HG03575 (cell line): ENCODE results near the gene DNMBP.
"Not testable (repeated sequence)": the region's sequence is repeated elsewhere in the genome, so short reads cannot be mapped to it uniquely, and the experiment has no call there.

Source experiments
- ATAC-seq: cut with Tn5 transposase; IDR thresholded peaks from one replicate; pipeline ENCODE4 v1.9.1; 2021; ENCODE audit not compliant: unreplicated experiment, insufficient number of reproducible peaks, low FRiP score; ENCODE audit errors: extremely low read depth

DNMBP gene

GRCh38 chr10:99965700-99966099, 44.0 kb downstream of the DNMBP start:
- ATAC-seq = no peak

DNA sequence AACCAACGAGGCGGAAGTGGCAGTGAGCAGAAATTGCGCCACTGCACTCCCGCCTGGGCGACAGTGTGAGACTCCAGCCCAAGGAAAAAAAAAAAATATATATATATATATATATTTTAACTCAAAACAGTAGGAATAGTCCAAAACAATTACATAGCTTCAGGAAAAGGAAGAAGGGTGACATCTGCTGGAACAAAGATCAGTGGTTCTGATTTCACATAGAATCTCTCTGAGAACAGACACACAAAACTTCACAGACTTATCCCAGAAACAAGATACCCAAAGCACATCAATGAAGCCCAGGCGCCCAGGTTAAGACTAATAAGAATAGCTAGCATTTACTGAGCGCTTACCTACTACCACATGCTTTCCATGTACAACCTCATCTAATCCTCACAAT, 45.0 kb downstream of the DNMBP start:
- no peak for ATAC-seq

GRCh38 chr10:99963467-99964165, 46.1 kb downstream of the DNMBP start:
- ATAC-seq = not testable (repeated sequence)

DNA sequence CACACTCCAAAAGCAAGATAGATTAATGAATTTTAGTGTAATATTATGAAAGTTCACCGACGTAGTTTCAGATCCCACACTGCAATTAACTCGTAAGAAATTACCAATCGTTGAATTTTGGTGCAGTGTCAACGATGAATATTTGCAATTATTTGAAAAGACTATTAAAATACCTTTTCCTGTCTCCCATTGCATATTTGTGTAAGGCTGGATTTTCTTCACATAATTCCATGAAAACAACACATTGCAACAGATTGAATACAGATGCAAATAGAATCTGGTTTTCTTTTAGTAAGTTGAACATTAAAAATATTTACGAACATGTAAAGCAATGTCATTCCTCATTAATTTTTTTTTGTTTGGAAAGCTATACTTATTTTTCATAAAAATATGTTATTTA, 50.9 kb downstream of the DNMBP start:
- no peak for ATAC-seq

- ATAC-seq = no peak
Measured at GRCh38 chr10:99958302-99958701, 51.4 kb downstream of the DNMBP start.

GRCh38 chr10:99953510-99953909, 56.2 kb downstream of the DNMBP start:
- not testable (repeated sequence) for ATAC-seq

- no peak for ATAC-seq
Measured at GRCh38 chr10:99952799-99953198, 56.9 kb downstream of the DNMBP start.

- not testable (repeated sequence) for ATAC-seq
Measured at GRCh38 chr10:99946051-99946450, 63.7 kb downstream of the DNMBP start.

GRCh38 chr10:99945263-99945662, 64.5 kb downstream of the DNMBP start:
- ATAC-seq = no peak

DNA sequence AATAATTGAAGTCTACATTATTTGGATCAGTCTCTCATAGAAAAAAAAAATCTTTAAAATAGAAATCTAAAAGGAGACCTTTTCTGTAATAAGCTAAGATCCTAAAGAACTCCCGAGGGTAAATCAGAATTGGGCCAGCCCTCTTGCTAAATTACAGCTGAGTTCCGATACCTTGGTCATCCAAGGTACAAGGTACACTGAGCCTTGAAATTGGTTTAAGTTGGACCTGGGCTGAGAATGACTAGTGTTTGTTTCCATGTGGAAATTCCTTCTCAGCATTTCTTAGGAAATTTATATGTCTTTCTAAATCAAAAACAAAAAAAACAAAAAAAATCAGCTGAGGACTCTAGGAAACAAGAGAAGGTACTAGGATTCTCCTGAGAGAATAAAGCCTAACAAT, 64.9 kb downstream of the DNMBP start:
- ATAC-seq = no peak

DNA sequence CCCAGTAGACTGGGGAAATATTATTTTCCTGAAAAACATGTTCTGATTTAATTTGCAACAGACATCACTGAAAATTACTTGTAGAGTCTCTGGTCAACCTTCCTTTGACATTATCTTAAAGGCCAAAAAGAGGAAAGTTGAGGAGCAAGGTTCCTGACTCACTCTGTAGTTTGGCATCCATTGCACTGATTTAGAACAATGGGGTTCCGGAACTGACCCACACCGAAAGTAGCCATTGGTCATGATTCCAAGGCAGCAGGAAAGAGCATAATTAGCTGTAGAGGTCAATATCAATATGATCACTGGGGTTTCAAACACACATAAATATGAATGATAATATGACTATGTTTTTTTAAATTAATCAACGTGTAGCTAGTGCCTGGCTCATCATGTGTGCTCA, 65.8 kb downstream of the DNMBP start:
- ATAC-seq = no peak

DNA sequence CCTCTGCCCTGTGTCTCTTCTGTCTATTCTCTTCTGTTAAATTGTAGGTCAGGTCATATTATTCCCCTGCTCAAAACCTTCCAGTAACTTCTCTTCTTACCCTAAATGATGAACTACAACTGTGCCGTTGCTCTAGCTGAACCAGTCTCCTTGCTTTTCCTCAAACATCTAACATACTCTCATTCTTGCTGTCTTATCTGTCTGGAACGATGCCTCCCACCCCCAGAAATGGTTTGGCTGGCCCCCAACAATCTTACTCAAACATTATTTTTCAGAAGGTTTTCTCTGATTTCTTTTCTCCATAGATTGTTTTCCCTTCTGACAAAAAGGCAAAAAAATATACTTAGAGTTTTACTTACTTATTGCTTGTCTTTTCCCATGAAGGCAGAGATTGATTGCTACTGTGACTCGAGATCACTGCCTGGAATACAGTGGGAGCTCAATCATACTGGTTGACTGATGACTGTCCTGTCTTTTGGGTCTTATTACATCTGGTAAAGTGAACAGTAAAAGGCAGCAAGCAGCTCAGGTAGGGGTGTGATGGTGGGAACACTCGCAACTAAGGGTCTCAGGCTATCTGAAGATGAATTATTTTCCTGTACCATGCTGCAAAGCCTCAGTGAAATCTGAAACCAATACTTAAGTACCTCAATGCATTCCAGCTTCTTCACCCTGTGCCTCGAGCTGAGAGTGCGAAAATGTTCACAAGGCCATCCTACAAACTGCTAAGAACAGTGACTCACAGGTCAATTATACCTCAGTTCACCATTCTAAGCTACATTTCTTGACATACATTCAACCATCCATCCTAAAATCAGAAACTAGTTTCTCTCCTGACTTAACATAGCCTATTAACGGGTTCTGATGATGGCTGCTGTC, 67.6 kb downstream of the DNMBP start:
- ATAC-seq = no peak

DNA sequence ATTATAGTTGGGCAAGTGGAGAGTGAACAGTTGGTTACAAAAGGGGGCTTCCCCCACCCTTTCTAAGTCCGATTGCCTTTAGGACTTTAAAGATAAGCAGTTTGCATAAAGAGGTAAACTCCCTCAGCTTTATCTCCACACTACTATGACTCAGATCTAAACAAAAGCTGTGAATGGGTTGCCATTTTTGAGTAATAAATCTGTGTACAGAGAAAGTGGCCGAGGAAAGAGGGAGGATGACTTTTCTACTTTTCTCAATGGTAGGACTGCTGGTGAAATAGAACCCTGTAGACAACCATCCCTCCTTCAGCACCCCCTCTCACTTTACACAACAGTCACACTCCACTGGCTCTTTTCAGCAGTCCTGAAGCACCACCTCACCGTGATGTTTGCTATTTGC, 71.2 kb downstream of the DNMBP start:
- peak; percentile 85 for ATAC-seq

GRCh38 chr10:99937630-99938029, 72.1 kb downstream of the DNMBP start:
- ATAC-seq = no peak

DNA sequence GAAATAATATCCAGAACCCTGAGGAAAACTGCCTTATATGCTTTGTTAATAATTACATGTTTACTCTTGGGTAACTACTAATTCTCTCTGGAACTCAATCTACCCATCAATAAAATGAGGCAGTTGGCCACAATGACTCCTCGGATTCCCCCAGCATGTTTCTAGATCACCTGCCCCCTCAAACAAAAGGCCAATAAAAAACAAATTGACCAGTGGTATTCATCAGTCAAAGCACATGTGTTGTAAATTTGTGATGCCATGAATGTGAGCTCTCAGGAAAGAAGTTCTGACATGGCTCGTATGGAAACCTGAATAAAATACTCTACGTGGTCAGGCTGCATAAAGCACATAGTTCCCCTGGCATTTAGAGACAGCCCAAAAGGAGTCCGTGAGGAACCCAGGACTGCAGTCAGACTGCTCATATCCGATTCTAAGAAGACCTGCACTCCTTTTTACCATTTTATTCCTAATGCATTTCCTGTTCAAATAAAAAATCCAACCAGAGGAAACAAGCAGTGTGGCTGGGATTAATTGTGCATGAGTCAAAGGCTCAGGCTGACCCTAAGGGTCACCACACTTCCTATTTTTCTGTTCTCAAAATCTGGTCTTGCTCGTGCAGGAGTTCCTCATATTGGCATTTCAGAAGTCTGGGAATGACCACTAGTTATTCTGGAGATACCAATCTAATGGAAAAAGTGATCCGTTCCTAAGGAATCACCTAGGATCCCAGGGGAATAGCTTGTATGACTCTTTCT, 77.4 kb downstream of the DNMBP start:
- ATAC-seq = not testable (repeated sequence)

GRCh38 chr10:99930731-99931550, 78.8 kb downstream of the DNMBP start:
- ATAC-seq = no peak

- ATAC-seq = no peak
Measured at GRCh38 chr10:99929360-99929759, 80.4 kb downstream of the DNMBP start.

GRCh38 chr10:99927721-99928280, 81.9 kb downstream of the DNMBP start:
- no peak for ATAC-seq
